Measurements from ENCODE around the gene ACRBP.

GRCh38 chr12:6666211-6666610, 19.0 kb upstream of the ACRBP start:
- TF ChIP-seq CTCF (IDR thresholded peaks at IDR 0.05; ENCODE audit: borderline replicate concordance, extremely low read depth, low read length, poor library complexity, severe bottlenecking): no peak
- no peak for TF ChIP-seq EZH2 (IDR thresholded peaks at IDR 0.05; ENCODE audit: borderline replicate concordance, low read depth, low read length, severe bottlenecking)

Measured in DND-41 (cell line).